ENCODE measurements around the gene KCNG3. TPM values are rescaled to one million over a fixed set of nuclear protein-coding genes. Genes with fewer than 3 reads are reported as not detected.

The KCNG3 gene, protein sequence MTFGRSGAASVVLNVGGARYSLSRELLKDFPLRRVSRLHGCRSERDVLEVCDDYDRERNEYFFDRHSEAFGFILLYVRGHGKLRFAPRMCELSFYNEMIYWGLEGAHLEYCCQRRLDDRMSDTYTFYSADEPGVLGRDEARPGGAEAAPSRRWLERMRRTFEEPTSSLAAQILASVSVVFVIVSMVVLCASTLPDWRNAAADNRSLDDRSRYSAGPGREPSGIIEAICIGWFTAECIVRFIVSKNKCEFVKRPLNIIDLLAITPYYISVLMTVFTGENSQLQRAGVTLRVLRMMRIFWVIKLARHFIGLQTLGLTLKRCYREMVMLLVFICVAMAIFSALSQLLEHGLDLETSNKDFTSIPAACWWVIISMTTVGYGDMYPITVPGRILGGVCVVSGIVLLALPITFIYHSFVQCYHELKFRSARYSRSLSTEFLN
- 10 to 100 TPM; 11.3 to 12.4 TPM for total RNA-seq
- polyA plus RNA-seq (ENCODE audit: insufficient read depth, low read depth, low replicate concordance): 1.2 TPM
- long read RNA-seq, donor 1, partial matches to known transcripts: 0 of 1 reads
- long read RNA-seq, donor 1, other reads (novel, unspliced or antisense): 0 of 1 reads
- long read RNA-seq, donor 2: 0 reads

- Histone ChIP-seq H3K36me3 (ENCODE audit: low read depth, missing control alignments) (no peaks in the 10 kb centered on the region), H3K4me3 (peak within 1 kb of the TSS; percentile 70 to 72), H3K27ac (peak within 1 kb of the TSS; percentile 79 to 90), H3K27me3 (no peaks in the 10 kb centered on the region), H3K4me1 (peaks cover 6% of the 10 kb centered on the region), H3K9me3 (no peaks in the 10 kb centered on the region)
- no peak for TF ChIP-seq POLR2A (IDR thresholded peaks at IDR 0.05)
- peak; percentile 79 for DNase-seq
- intact Hi-C loops (cut with DNase I; ENCODE audit: low total_unique reads): no loop called here
- 0 to 1% methylated on average over 12 to 43 of the region's 123 CpGs for WGBS, 2 donors
Measured at GRCh38 chr2:42493468-42494354, at the start of gene KCNG3. TSS of gene KCNG3 (minus strand) at chr2:42493982. CDS start at chr2:42493501, 481 bp downstream.

GRCh38 chr2:42542871-42543270, 49.1 kb upstream of the KCNG3 start:
- intact Hi-C loops (cut with DNase I; ENCODE audit: low total_unique reads): no loop called here
- Histone ChIP-seq H3K9me3 (no peaks in the 10 kb centered on the region), H3K27me3 (no peaks in the 10 kb centered on the region), H3K4me3 (no peak overlapping the region), H3K4me1 (peaks cover 2% of the 10 kb centered on the region), H3K36me3 (ENCODE audit: low read depth, missing control alignments) (no peaks in the 10 kb centered on the region), H3K27ac (no peak overlapping the region)
- 90% methylated on average over 4 of the region's 4 CpGs for WGBS, 2 donors
- no peak for TF ChIP-seq POLR2A (IDR thresholded peaks at IDR 0.05)
- TF ChIP-seq, protein P1, sequence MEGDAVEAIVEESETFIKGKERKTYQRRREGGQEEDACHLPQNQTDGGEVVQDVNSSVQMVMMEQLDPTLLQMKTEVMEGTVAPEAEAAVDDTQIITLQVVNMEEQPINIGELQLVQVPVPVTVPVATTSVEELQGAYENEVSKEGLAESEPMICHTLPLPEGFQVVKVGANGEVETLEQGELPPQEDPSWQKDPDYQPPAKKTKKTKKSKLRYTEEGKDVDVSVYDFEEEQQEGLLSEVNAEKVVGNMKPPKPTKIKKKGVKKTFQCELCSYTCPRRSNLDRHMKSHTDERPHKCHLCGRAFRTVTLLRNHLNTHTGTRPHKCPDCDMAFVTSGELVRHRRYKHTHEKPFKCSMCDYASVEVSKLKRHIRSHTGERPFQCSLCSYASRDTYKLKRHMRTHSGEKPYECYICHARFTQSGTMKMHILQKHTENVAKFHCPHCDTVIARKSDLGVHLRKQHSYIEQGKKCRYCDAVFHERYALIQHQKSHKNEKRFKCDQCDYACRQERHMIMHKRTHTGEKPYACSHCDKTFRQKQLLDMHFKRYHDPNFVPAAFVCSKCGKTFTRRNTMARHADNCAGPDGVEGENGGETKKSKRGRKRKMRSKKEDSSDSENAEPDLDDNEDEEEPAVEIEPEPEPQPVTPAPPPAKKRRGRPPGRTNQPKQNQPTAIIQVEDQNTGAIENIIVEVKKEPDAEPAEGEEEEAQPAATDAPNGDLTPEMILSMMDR (IDR thresholded peaks at IDR 0.05): no peak
- no peak for DNase-seq

- no peaks in the 10 kb centered on the region for H3K36me3 ChIP-seq (ENCODE audit: low read depth, missing control alignments)
- no peak overlapping the region for H3K27ac ChIP-seq
- no peaks in the 10 kb centered on the region for H3K9me3 ChIP-seq
- TF ChIP-seq, protein P1 (IDR thresholded peaks at IDR 0.05): no peak
- no peak for TF ChIP-seq POLR2A (IDR thresholded peaks at IDR 0.05)
- no peaks in the 10 kb centered on the region for H3K27me3 ChIP-seq
- 96 to 97% methylated on average over 3 of the region's 3 CpGs for WGBS, 2 donors
- DNase-seq: no peak
- no peaks in the 10 kb centered on the region for H3K4me1 ChIP-seq
- intact Hi-C loops (cut with DNase I; ENCODE audit: low total_unique reads): no loop called here
- H3K4me3 ChIP-seq: no peak overlapping the region
Measured at GRCh38 chr2:42537493-42537892, 43.7 kb upstream of the KCNG3 start.

DNA sequence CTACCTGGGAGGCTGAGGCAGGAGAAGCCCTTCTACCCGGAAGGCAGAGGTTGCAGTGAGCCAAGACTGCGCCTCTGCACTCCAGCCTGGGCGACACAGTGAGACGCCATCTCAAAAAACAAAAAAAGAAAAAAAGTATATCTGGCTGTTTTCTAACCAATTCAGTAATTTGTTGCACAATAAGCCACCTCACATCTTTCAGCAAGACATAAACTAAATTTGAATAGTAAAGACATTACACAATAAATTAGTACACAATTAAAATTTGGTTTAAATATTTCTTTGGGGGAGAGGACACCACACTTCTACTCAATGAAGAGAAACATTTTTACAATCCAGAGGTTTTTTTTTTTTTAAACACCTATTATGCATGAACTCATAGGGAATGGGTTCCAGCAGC, 38.6 kb upstream of the KCNG3 start:
- Histone ChIP-seq H3K27me3 (no peaks in the 10 kb centered on the region), H3K4me3 (no peak overlapping the region), H3K4me1 (no peaks in the 10 kb centered on the region), H3K36me3 (ENCODE audit: low read depth, missing control alignments) (no peaks in the 10 kb centered on the region), H3K27ac (no peak overlapping the region), H3K9me3 (no peaks in the 10 kb centered on the region)
- DNase-seq: no peak
- intact Hi-C loops (cut with DNase I; ENCODE audit: low total_unique reads): no loop called here
- no peak for TF ChIP-seq POLR2A (IDR thresholded peaks at IDR 0.05)
- TF ChIP-seq, protein P1 (IDR thresholded peaks at IDR 0.05): no peak
- 91 to 97% methylated on average over 4 of the region's 4 CpGs for WGBS, 2 donors

DNA sequence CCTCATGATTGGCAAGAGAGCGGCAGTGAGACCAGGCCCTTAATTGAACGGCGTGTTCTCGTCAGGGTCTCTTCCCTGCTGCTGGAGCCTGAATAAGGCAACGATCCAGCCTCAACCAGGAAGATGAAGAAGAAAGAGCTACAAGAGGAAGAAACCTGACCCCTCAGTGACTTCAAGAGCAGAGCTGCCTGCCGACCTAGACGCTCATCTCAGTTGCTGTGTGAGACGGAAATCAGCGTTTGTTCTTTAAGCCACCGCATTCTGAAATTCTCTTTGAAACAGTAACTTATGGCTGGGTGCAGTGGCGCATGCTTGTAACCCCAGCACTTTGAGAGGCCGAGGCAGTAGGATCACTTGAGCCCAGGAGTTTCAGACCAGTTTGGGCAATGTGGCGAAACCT, 29.6 kb upstream of the KCNG3 start:
- intact Hi-C loops (cut with DNase I; ENCODE audit: low total_unique reads): no loop called here
- DNase-seq: no peak
- no peaks in the 10 kb centered on the region for H3K36me3 ChIP-seq (ENCODE audit: low read depth, missing control alignments)
- H3K4me3 ChIP-seq: no peak overlapping the region
- TF ChIP-seq, protein P1 (IDR thresholded peaks at IDR 0.05): no peak
- no peak for TF ChIP-seq POLR2A (IDR thresholded peaks at IDR 0.05)
- H3K27me3 ChIP-seq: no peaks in the 10 kb centered on the region
- H3K9me3 ChIP-seq: no peaks in the 10 kb centered on the region
- H3K27ac ChIP-seq: no peak overlapping the region
- H3K4me1 ChIP-seq: no peaks in the 10 kb centered on the region
- 71 to 78% methylated on average over 13 of the region's 13 CpGs for WGBS, 2 donors

Data from testis (tissue), 5 donors.